Measurements from ENCODE around the gene TCAP.

The TCAP gene

DNA sequence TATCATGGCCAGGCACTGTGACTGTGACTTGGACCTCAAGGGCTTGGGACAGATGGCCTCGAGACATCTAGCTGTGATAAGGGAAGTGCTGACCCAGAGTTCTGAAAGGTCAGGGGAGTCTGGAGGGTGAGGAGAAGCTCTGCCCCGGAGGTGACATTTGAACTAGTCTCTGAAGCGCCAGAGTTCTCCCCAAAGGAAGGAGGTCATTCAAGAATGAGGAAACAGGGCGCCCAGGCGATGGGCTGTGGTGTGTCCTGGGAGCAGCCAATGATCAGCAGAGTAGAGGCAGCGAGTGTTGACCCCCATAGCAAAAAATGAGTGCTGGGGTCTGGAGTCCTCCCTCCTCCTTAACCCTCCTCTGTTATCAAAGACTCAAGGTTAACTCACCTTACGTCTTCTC, 23.3 kb upstream of the TCAP start:
- TF ChIP-seq, protein P1, sequence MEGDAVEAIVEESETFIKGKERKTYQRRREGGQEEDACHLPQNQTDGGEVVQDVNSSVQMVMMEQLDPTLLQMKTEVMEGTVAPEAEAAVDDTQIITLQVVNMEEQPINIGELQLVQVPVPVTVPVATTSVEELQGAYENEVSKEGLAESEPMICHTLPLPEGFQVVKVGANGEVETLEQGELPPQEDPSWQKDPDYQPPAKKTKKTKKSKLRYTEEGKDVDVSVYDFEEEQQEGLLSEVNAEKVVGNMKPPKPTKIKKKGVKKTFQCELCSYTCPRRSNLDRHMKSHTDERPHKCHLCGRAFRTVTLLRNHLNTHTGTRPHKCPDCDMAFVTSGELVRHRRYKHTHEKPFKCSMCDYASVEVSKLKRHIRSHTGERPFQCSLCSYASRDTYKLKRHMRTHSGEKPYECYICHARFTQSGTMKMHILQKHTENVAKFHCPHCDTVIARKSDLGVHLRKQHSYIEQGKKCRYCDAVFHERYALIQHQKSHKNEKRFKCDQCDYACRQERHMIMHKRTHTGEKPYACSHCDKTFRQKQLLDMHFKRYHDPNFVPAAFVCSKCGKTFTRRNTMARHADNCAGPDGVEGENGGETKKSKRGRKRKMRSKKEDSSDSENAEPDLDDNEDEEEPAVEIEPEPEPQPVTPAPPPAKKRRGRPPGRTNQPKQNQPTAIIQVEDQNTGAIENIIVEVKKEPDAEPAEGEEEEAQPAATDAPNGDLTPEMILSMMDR (IDR thresholded peaks at IDR 0.05; ENCODE audit: insufficient read depth, missing control alignments): no peak
- no peak for DNase-seq (ENCODE audit: insufficient read length, low spot score)
- FAIRE-seq: no peak

DNA sequence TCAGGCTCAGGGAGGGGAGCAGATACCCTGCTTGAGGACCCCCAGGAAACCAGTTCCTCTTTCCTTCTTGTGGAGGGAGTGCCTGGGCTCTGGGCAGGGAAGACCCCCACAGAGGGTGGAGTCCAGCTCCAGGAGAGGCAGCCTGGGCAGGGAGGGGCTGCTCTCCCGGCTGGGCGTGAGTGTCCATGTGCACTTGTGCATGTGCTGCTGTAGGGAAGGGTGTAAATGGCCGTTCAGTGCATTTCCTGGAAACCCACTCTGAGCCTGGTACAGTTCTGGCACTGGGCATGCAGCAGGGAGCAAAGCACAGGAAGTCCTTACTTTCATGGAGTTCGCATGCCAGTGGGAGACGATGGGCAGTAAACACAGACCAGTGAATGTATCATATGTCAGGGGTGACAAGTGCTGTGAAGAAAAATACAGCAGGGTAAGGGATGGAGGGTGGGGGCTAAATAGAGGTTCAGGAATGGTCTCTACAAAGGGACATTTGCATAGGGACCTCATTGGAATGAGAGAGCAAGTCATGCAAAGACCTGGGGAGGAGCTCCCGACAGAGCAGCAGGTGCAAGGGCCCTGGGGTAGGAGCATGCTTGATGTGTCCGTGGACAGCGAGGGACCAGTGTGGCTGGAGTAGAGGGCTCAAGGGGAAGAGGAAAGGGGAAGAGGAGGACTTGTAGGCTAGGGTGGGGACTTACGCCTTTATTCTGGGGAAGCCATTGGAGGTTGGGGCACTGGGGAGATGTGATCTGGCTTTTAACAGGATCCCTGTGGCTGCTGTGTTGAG, 22.7 kb upstream of the TCAP start:
- FAIRE-seq (no peak), DNase-seq (ENCODE audit: insufficient read length, low spot score) (no peak)
- TF ChIP-seq, protein P1 (IDR thresholded peaks at IDR 0.05; ENCODE audit: insufficient read depth, missing control alignments): no peak

DNA sequence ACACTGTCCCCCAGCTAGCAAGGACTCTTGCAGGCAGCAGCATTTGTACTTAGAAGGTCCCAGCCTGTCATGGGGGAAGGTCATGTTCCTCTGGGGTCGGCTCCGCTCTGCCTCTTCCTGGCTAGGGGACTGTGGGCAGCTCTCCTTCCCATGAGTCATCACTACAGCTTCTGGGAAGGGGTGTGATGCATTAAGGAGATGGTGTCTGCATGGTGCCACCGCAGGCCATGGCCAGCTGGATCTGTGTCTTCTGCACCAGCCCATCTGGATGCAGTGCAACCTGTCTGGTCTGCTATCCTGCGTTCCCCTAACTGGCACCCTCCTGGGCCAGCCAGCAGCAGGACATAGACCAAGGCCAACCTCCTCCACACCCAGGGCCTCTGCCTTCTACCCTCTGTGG, 21.9 kb upstream of the TCAP start:
- TF ChIP-seq, protein P1 (IDR thresholded peaks at IDR 0.05; ENCODE audit: insufficient read depth, missing control alignments): no peak
- DNase-seq (ENCODE audit: insufficient read length, low spot score) (no peak), FAIRE-seq (no peak)

DNA sequence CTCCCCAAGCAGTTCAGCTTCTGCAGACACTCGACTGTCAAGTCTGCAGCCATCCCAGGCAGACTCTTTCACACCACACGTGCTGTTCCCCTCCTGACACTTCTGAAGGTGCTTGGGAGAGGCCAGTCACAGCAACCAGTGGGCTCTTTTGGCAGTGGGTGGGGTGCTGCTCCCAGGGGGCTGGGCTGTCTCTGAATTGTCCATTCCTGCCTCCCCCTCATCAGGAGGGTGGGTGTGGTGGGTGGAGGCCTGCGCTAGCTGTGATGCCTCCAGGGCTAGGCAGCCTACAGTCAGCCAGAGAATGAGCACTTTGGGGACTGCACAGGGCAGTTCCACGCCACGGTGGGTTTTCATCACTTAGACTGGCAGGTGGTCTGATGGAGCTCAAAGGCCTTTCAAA, 17.9 kb upstream of the TCAP start:
- no peak for DNase-seq (ENCODE audit: insufficient read length, low spot score)
- TF ChIP-seq, protein P1 (IDR thresholded peaks at IDR 0.05; ENCODE audit: insufficient read depth, missing control alignments): no peak
- no peak for FAIRE-seq

DNA sequence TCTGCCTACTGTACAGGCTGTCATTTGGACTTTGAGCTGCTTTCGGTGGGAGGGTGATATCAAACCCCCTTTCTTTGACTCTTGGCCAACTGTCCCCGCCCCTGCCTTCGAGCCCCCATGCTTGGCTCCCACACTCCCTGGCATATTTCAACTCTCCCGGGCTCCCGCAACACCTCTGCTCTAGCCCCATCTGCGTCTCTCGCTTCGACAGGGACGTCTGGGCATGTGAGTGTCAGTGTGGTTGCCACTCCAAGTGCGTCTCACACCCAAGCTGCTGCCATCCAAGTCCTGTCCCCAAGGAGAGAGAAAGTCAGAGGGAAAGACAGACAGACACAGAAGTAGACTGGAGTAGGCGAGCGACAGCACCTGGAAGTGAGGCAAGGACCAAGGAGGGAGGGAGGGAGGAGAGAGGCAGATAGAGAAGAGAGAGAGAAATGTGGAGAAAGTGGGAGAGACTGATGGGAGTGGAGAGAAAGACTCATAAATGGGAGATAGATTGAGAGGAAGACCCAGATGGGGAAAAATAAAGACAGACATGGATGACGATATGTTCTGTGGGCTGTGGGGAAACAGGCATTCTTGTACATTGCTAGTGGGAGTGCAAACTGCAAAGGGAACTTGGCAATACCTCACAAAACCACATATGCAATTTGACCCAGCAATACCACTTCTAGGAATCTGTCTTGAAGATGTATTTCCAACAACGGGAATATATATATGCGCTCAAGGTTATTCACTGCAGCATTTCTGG, 16.4 kb upstream of the TCAP start:
- FAIRE-seq: no peak
- DNase-seq (ENCODE audit: insufficient read length, low spot score): no peak

DNA sequence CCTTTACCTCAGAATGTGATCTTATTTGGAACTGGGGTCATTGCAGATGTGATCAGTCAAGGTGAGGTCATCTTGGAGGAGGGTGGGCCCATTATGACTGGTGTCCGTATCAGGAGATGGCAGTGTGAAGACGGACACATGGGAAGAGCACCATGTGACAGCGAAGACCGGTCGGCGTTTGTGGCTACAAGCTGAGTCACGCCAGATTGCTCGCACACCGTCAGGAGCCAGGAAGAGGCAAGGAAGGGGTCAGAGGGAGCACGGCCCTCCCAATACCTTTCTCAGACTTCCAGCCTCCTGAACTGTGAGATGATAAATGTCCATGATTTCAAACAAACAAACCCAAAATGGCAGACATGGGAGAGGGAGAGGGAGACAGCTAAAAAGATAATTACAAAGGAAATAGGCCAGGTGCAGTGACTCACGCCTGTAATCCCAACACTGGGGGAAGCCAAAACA, 15.0 kb upstream of the TCAP start:
- FAIRE-seq (no peak), DNase-seq (ENCODE audit: insufficient read length, low spot score) (no peak)
- TF ChIP-seq, protein P1 (IDR thresholded peaks at IDR 0.05; ENCODE audit: insufficient read depth, missing control alignments): no peak

More for the DNA sequence above, 16.4 kb upstream of the TCAP start:
- TF ChIP-seq, protein P1 (IDR thresholded peaks at IDR 0.05; ENCODE audit: insufficient read depth, missing control alignments): no peak
